K562 (cell line): ENCODE results near the gene TXLNA. TPM values are rescaled to one million over a fixed set of nuclear protein-coding genes. Genes with fewer than 3 reads are reported as not detected.

Experiments
- ATF7 ChIP-seq: fragments of 450-650 bp; IDR thresholded peaks from 2 replicates; pipeline ENCODE4 v1.7.1; 2014; ENCODE audit warnings: mild to moderate bottlenecking, moderate library complexity
- BMI1 ChIP-seq: fragments of 150-350 bp; IDR thresholded peaks from 2 replicates; pipeline ENCODE4 v1.6.1; 2014; ENCODE audit warnings: low read length
- ERF ChIP-seq: fragments of 450-650 bp; formaldehyde crosslinking; IDR thresholded peaks from 2 replicates; pipeline ENCODE4 v1.4.0; 2020; ENCODE audit warnings: mild to moderate bottlenecking, mixed read lengths
- FOXK1 ChIP-seq: sonication (generic); formaldehyde crosslinking; IDR thresholded peaks from 2 replicates; pipeline ENCODE4 v1.8.0; 2022; ENCODE audit warnings: missing genetic modification reagents, mild to moderate bottlenecking, borderline replicate concordance
- PTBP1 ChIP-seq: fragments of 200-400 bp; formaldehyde crosslinking; IDR thresholded peaks from 2 replicates; pipeline ENCODE4 v1.6.1; 2017; ENCODE audit warnings: low read depth, low read length
- RAD21 ChIP-seq, 2 experiments: fragments of 250-450 bp in 1 of 2; fragments of 450-650 bp in 1 of 2; sonication (Bioruptor Pico) in 1 of 2; formaldehyde crosslinking in 1 of 2; IDR thresholded peaks in 1 of 2; conservative IDR thresholded peaks in 1 of 2; 2 replicates each; pipeline versions ENCODE4 v1.4.0 to v1.8.0; 2020 to 2022; ENCODE audit warnings: mild to moderate bottlenecking in 2 of 2, moderate library complexity in 1 of 2
- SIN3B ChIP-seq: fragments of 450-650 bp; IDR thresholded peaks from 2 replicates; pipeline ENCODE4 v1.6.1; 2017; ENCODE audit warnings: low read depth, mild to moderate bottlenecking, moderate library complexity
- SNIP1 ChIP-seq: fragments of 450-650 bp; IDR thresholded peaks from 2 replicates; pipeline ENCODE4 v1.7.1; 2017; ENCODE audit warnings: low read depth, mild to moderate bottlenecking
- STAT5A ChIP-seq: IDR thresholded peaks from 2 replicates; pipeline ENCODE4 v1.6.1; 2012; ENCODE audit warnings: low read length, inconsistent platforms, borderline replicate concordance
- U2AF1 ChIP-seq: fragments of 200-400 bp; formaldehyde crosslinking; optimal IDR thresholded peaks from 2 replicates; pipeline ENCODE3; 2017; ENCODE audit warnings: mild to moderate bottlenecking, low read depth, low read length, moderate library complexity
- ZBTB1 ChIP-seq: sonication (generic); formaldehyde crosslinking; IDR thresholded peaks from 2 replicates; pipeline ENCODE4 v1.8.1; 2023; ENCODE audit warnings: missing genetic modification reagents, low read depth, mild to moderate bottlenecking, borderline replicate concordance
- polyA plus RNA-seq, 8 experiments: library from polyadenylated mRNA; depleted of rRNA in 4 of 8; stranded (reverse) in 5 of 8; unstranded in 3 of 8; fragments of >200 nt; fragmentation: Nextera tagmentation in 2 of 8; fragmentation: Illumina TruSeq in 1 of 8; extraction: Ambion mirVana in 2 of 8; extraction: Trizol in 1 of 8; gene quantifications; 2 replicates each; pipeline versions ENCODE4 v1.2.1 to v1.2.3, GENCODE V29; 2011 to 2014; ENCODE audit warnings: inconsistent platforms in 1 of 8, missing spikeins in 1 of 8
- total RNA-seq, 7 experiments: library from RNA; depleted of rRNA in 6 of 7; stranded (reverse); fragments of >200 nt in 6 of 7; fragmentation: Illumina TruSeq in 2 of 7; extraction: Trizol in 2 of 7; gene quantifications; 2 replicates each; pipeline versions ENCODE4 v1.2.1 to v1.2.3, GENCODE V29; 2011 to 2021; ENCODE audit warnings: low replicate concordance in 1 of 7
- TF ChIP-seq, protein P1 (sequence below): fragments of 250-450 bp; sonication (Bioruptor Pico); IDR thresholded peaks from 2 replicates; pipeline ENCODE4 v1.4.0; 2020; ENCODE audit warnings: borderline replicate concordance
- TF ChIP-seq, protein P2 (sequence below), 2 experiments: fragments of 150-350 bp in 1 of 2; IDR thresholded peaks; 2 replicates each; pipeline ENCODE4 v1.6.1; 2012 to 2016; ENCODE audit warnings: low read depth in 2 of 2, low read length in 2 of 2, mild to moderate bottlenecking in 1 of 2, moderate library complexity in 1 of 2
- TF ChIP-seq, protein P3 (sequence below): fragments of 450-650 bp; IDR thresholded peaks from 2 replicates; pipeline ENCODE4 v1.6.1; 2014; ENCODE audit warnings: low read depth, mild to moderate bottlenecking, moderate library complexity, borderline replicate concordance
- TF ChIP-seq, protein P4 (sequence below), 2 experiments: fragments of 450-650 bp; conservative IDR thresholded peaks; 2 replicates each; pipeline ENCODE4 v1.6.1; 2017; ENCODE audit warnings: mild to moderate bottlenecking in 2 of 2, moderate library complexity in 2 of 2
- TF ChIP-seq, protein P5 (sequence below): fragments of 450-650 bp; formaldehyde crosslinking; conservative IDR thresholded peaks from 2 replicates; pipeline ENCODE4 v1.4.0; 2022; ENCODE audit warnings: mild to moderate bottlenecking, missing genetic modification characterization

Gene TXLNA
- total and polyA plus RNA-seq, 9 of the 15 experiments (the other 6 are each of a cell fraction or from before 2014, with no cell fraction given): 9.2 to 54.5 (median 39.3) TPM

DNA sequence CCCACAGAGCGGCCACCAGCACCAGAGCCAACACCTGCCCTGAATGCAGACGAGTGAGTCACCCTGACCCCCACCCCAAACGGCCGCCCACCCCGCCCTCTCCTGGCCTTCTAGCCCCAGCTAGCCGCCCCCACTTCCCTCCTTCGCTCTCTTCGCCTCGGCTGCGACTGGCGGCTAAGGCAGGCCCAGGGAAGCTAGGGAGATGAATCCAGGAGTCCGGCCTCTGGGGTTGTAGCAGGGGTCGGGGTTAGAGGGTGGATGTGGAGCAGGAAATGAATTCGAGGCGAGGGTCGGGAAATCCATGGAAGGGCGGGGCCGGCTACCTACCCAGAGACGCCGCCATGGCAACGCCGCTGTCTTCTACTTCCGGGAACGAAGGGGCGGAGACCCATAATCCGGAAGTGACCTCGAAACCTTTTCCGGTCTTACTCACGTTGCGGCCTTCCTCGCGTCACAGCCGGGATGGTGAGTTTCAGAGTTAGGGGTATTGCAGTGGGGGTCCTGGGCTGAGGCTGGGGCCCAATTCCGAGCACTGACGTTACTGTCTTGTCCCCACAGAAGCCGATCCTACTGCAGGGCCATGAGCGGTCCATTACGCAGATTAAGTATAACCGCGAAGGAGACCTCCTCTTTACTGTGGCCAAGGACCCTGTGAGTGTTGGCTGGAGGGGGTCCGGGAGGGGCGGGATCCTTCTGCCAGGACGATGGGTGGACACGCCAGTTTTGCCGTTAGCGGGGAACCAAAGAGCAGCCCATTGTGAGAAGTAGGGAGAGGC, 42.7 kb downstream of the TXLNA start, which contains the start of the genes EIF3I and TMEM234 (continued):
- TF ChIP-seq, protein P1, sequence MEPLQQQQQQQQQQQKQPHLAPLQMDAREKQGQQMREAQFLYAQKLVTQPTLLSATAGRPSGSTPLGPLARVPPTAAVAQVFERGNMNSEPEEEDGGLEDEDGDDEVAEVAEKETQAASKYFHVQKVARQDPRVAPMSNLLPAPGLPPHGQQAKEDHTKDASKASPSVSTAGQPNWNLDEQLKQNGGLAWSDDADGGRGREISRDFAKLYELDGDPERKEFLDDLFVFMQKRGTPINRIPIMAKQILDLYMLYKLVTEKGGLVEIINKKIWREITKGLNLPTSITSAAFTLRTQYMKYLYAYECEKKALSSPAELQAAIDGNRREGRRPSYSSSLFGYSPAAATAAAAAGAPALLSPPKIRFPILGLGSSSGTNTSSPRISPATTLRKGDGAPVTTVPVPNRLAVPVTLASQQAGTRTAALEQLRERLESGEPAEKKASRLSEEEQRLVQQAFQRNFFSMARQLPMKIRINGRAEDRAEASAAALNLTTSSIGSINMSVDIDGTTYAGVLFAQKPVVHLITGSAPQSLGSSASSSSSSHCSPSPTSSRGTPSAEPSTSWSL: no peak
- TF ChIP-seq STAT5A (no peak), PTBP1 (no peak), ERF (CRISPR knock-in tag) (0 out of 2 replicates have a peak, but pooled peaks have one; percentile 15), ZBTB1 (no peak), ATF7 (peak; percentile 87), FOXK1 (CRISPR knock-in tag) (no peak), SIN3B (peak; percentile 72), U2AF1 (no peak), BMI1 (peak; percentile 96), RAD21 (CRISPR knock-in tag; conservative IDR thresholded peaks at IDR 0.05 in 1 of 2, IDR thresholded peaks at IDR 0.05 in 1 of 2) (no peak), SNIP1 (no peak)
- TF ChIP-seq, protein P2, sequence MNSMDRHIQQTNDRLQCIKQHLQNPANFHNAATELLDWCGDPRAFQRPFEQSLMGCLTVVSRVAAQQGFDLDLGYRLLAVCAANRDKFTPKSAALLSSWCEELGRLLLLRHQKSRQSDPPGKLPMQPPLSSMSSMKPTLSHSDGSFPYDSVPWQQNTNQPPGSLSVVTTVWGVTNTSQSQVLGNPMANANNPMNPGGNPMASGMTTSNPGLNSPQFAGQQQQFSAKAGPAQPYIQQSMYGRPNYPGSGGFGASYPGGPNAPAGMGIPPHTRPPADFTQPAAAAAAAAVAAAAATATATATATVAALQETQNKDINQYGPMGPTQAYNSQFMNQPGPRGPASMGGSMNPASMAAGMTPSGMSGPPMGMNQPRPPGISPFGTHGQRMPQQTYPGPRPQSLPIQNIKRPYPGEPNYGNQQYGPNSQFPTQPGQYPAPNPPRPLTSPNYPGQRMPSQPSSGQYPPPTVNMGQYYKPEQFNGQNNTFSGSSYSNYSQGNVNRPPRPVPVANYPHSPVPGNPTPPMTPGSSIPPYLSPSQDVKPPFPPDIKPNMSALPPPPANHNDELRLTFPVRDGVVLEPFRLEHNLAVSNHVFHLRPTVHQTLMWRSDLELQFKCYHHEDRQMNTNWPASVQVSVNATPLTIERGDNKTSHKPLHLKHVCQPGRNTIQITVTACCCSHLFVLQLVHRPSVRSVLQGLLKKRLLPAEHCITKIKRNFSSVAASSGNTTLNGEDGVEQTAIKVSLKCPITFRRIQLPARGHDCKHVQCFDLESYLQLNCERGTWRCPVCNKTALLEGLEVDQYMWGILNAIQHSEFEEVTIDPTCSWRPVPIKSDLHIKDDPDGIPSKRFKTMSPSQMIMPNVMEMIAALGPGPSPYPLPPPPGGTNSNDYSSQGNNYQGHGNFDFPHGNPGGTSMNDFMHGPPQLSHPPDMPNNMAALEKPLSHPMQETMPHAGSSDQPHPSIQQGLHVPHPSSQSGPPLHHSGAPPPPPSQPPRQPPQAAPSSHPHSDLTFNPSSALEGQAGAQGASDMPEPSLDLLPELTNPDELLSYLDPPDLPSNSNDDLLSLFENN (IDR thresholded peaks at IDR 0.05; ENCODE audit: low read depth in 2 of 2, low read length in 2 of 2): peak in 1 of 2 experiments; percentile 20; a peak in 1 of 4 replicates
- TF ChIP-seq, protein P3, sequence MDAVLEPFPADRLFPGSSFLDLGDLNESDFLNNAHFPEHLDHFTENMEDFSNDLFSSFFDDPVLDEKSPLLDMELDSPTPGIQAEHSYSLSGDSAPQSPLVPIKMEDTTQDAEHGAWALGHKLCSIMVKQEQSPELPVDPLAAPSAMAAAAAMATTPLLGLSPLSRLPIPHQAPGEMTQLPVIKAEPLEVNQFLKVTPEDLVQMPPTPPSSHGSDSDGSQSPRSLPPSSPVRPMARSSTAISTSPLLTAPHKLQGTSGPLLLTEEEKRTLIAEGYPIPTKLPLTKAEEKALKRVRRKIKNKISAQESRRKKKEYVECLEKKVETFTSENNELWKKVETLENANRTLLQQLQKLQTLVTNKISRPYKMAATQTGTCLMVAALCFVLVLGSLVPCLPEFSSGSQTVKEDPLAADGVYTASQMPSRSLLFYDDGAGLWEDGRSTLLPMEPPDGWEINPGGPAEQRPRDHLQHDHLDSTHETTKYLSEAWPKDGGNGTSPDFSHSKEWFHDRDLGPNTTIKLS: peak; percentile 54; the same call in 1 of the 2 replicates
- TF ChIP-seq, protein P4, sequence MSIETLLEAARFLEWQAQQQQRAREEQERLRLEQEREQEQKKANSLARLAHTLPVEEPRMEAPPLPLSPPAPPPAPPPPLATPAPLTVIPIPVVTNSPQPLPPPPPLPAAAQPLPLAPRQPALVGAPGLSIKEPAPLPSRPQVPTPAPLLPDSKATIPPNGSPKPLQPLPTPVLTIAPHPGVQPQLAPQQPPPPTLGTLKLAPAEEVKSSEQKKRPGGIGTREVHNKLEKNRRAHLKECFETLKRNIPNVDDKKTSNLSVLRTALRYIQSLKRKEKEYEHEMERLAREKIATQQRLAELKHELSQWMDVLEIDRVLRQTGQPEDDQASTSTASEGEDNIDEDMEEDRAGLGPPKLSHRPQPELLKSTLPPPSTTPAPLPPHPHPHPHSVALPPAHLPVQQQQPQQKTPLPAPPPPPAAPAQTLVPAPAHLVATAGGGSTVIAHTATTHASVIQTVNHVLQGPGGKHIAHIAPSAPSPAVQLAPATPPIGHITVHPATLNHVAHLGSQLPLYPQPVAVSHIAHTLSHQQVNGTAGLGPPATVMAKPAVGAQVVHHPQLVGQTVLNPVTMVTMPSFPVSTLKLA (conservative IDR thresholded peaks at IDR 0.05): peak; percentile 77 to 93
- TF ChIP-seq, protein P5, sequence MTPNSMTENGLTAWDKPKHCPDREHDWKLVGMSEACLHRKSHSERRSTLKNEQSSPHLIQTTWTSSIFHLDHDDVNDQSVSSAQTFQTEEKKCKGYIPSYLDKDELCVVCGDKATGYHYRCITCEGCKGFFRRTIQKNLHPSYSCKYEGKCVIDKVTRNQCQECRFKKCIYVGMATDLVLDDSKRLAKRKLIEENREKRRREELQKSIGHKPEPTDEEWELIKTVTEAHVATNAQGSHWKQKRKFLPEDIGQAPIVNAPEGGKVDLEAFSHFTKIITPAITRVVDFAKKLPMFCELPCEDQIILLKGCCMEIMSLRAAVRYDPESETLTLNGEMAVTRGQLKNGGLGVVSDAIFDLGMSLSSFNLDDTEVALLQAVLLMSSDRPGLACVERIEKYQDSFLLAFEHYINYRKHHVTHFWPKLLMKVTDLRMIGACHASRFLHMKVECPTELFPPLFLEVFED: 0 out of 2 replicates have a peak, but pooled peaks have one; percentile 13
